HG02763 (cell line): ENCODE results near the gene SLC25A24.
"Not testable (repeated sequence)": the region's sequence is repeated elsewhere in the genome, so short reads cannot be mapped to it uniquely, and the experiment has no call there.

Experiments used
- ATAC-seq: cut with Tn5 transposase; IDR thresholded peaks from one replicate; pipeline ENCODE4 v1.9.1; 2021; ENCODE audit warnings: mild to moderate bottlenecking, moderate library complexity; ENCODE audit not compliant: unreplicated experiment

The SLC25A24 gene

GRCh38 chr1:108199201-108199691, 897 bp downstream of the SLC25A24 start:
- no peak for ATAC-seq

- ATAC-seq = no peak
These were observed 6.1 kb downstream of the SLC25A24 start for GRCh38 chr1:108194051-108194450.

GRCh38 chr1:108193333-108193732, 6.8 kb downstream of the SLC25A24 start:
- ATAC-seq = no peak

GRCh38 chr1:108192581-108192980, 7.6 kb downstream of the SLC25A24 start:
- ATAC-seq = no peak

- no peak for ATAC-seq
These were observed 9.3 kb downstream of the SLC25A24 start for GRCh38 chr1:108190686-108191416.

GRCh38 chr1:108190001-108190634, 10.0 kb downstream of the SLC25A24 start:
- ATAC-seq = no peak

GRCh38 chr1:108188801-108189200, 11.3 kb downstream of the SLC25A24 start:
- no peak for ATAC-seq

- no peak for ATAC-seq
These were observed 17.0 kb downstream of the SLC25A24 start for GRCh38 chr1:108182959-108183700.

- ATAC-seq = no peak
These were observed 21.1 kb downstream of the SLC25A24 start for GRCh38 chr1:108179018-108179417.

- ATAC-seq = not testable (repeated sequence)
These were observed 37.7 kb downstream of the SLC25A24 start for GRCh38 chr1:108162409-108162808.

- not testable (repeated sequence) for ATAC-seq
These were observed 40.2 kb downstream of the SLC25A24 start for GRCh38 chr1:108159951-108160350.

GRCh38 chr1:108158893-108159453, 41.2 kb downstream of the SLC25A24 start:
- ATAC-seq = no peak

GRCh38 chr1:108154314-108154713, 45.8 kb downstream of the SLC25A24 start:
- no peak for ATAC-seq

GRCh38 chr1:108152782-108153222, 47.3 kb downstream of the SLC25A24 start:
- ATAC-seq = no peak

- ATAC-seq = no peak
These were observed 48.6 kb downstream of the SLC25A24 start for GRCh38 chr1:108151548-108151947.

- no peak for ATAC-seq
These were observed 50.2 kb downstream of the SLC25A24 start for GRCh38 chr1:108149796-108150467.

GRCh38 chr1:108144569-108144968, 55.6 kb downstream of the SLC25A24 start:
- ATAC-seq = not testable (repeated sequence)

- ATAC-seq = no peak
These were observed 57.3 kb downstream of the SLC25A24 start for GRCh38 chr1:108142773-108143394.

- ATAC-seq = no peak
These were observed 57.9 kb downstream of the SLC25A24 start for GRCh38 chr1:108142258-108142657.

- ATAC-seq = no peak
These were observed 58.5 kb downstream of the SLC25A24 start for GRCh38 chr1:108141621-108142020.
